ENCODE measurements around the gene ZFAND6.
A peak's percentile ranks its signal among the peaks of the same experiment; 100 is the strongest.

Gene ZFAND6

GRCh38 chr15:80087104-80087503, 27.6 kb downstream of the ZFAND6 start:
- POLR2A ChIA-PET: no interaction called here
- TF ChIP-seq PKNOX1 (IDR thresholded peaks at IDR 0.05) (no peak), TARDBP (IDR thresholded peaks at IDR 0.05) (no peak), LEF1 (IDR thresholded peaks at IDR 0.05; ENCODE audit: borderline replicate concordance) (no peak), CTBP1 (IDR thresholded peaks at IDR 0.05; ENCODE audit: borderline replicate concordance) (no peak), FOXA1 (IDR thresholded peaks at IDR 0.05) (no peak), NFRKB (IDR thresholded peaks at IDR 0.05) (no peak), ELF4 (IDR thresholded peaks at IDR 0.05) (no peak), FOXM1 (IDR thresholded peaks at IDR 0.05; ENCODE audit: borderline replicate concordance) (no peak), ARNT (IDR thresholded peaks at IDR 0.05) (no peak), HDGF (IDR thresholded peaks at IDR 0.05; ENCODE audit: borderline replicate concordance) (no peak), ZNF384 (IDR thresholded peaks at IDR 0.05) (no peak), L3MBTL2 (conservative IDR thresholded peaks at IDR 0.05) (no peak), BHLHE40 (IDR thresholded peaks at IDR 0.05; ENCODE audit: borderline replicate concordance) (no peak)
- CTCF ChIA-PET: interaction anchor here (0.7 kb wide), 1 partner anchor 8 kb away, joined by 3 read pairs; no protein-coding TSS in a partner anchor
- DNase-seq (ENCODE audit: extremely low spot score): no peak

- ChIA-PET CTCF (no interaction called here), POLR2A (no interaction called here)
- no peak for DNase-seq (ENCODE audit: extremely low spot score)
- TF ChIP-seq SUZ12 (IDR thresholded peaks at IDR 0.05) (no peak), BHLHE40 (IDR thresholded peaks at IDR 0.05; ENCODE audit: borderline replicate concordance) (no peak), ARNT (IDR thresholded peaks at IDR 0.05) (no peak), ZNF384 (IDR thresholded peaks at IDR 0.05) (no peak), LEF1 (IDR thresholded peaks at IDR 0.05; ENCODE audit: borderline replicate concordance) (no peak), FOXK2 (IDR thresholded peaks at IDR 0.05) (no peak), PKNOX1 (IDR thresholded peaks at IDR 0.05) (no peak), ELF4 (IDR thresholded peaks at IDR 0.05) (no peak), SP1 (IDR thresholded peaks at IDR 0.05) (no peak), NFRKB (IDR thresholded peaks at IDR 0.05) (no peak), HDGF (IDR thresholded peaks at IDR 0.05; ENCODE audit: borderline replicate concordance) (no peak), CTBP1 (IDR thresholded peaks at IDR 0.05; ENCODE audit: borderline replicate concordance) (no peak), FOXA1 (IDR thresholded peaks at IDR 0.05) (no peak), L3MBTL2 (conservative IDR thresholded peaks at IDR 0.05) (no peak), FOXM1 (IDR thresholded peaks at IDR 0.05; ENCODE audit: borderline replicate concordance) (no peak), TARDBP (IDR thresholded peaks at IDR 0.05) (no peak)
Observed at GRCh38 chr15:80090041-80090440, 30.6 kb downstream of the ZFAND6 start.

- ChIA-PET CTCF (interaction anchor here (0.7 to 1.2 kb wide), 2 partner anchors 10 to 693 kb away, joined by 3 to 4 read pairs; no protein-coding TSS in a partner anchor), POLR2A (no interaction called here)
- no peak for DNase-seq (ENCODE audit: extremely low spot score)
- TF ChIP-seq TARDBP (IDR thresholded peaks at IDR 0.05): no peak
- no peak for TF ChIP-seq SP1 (IDR thresholded peaks at IDR 0.05)
- no peak for TF ChIP-seq FOXA1 (IDR thresholded peaks at IDR 0.05)
- no peak for TF ChIP-seq CTBP1 (IDR thresholded peaks at IDR 0.05; ENCODE audit: borderline replicate concordance)
- no peak for TF ChIP-seq FOXK2 (IDR thresholded peaks at IDR 0.05)
- no peak for TF ChIP-seq NFRKB (IDR thresholded peaks at IDR 0.05)
- no peak for TF ChIP-seq ELF4 (IDR thresholded peaks at IDR 0.05)
- TF ChIP-seq HDGF (IDR thresholded peaks at IDR 0.05; ENCODE audit: borderline replicate concordance): no peak
- no peak for TF ChIP-seq BHLHE40 (IDR thresholded peaks at IDR 0.05; ENCODE audit: borderline replicate concordance)
- no peak for TF ChIP-seq SUZ12 (IDR thresholded peaks at IDR 0.05)
- no peak for TF ChIP-seq PKNOX1 (IDR thresholded peaks at IDR 0.05)
- no peak for TF ChIP-seq FOXM1 (IDR thresholded peaks at IDR 0.05; ENCODE audit: borderline replicate concordance)
- no peak for TF ChIP-seq ARNT (IDR thresholded peaks at IDR 0.05)
Observed at GRCh38 chr15:80090879-80091503, 31.5 kb downstream of the ZFAND6 start.

- DNase-seq (ENCODE audit: extremely low spot score): peak; percentile 38
- ChIA-PET POLR2A (interaction anchor here (1.1 kb wide), 1 partner anchor 20 kb away, joined by 3 read pairs; no protein-coding TSS in a partner anchor), CTCF (interaction anchor here (0.7 kb wide), 1 partner anchor 701 kb away, joined by 3 read pairs; no protein-coding TSS in a partner anchor)
- TF ChIP-seq FOXK2 (IDR thresholded peaks at IDR 0.05) (no peak), PKNOX1 (IDR thresholded peaks at IDR 0.05) (peak; percentile 73)
Observed at GRCh38 chr15:80093854-80094418, 34.5 kb downstream of the ZFAND6 start.

- CTCF ChIA-PET: interaction anchor here (0.6 kb wide), 2 partner anchors 8 to 169 kb away, joined by 3 to 5 read pairs; no protein-coding TSS in a partner anchor
- DNase-seq (ENCODE audit: extremely low spot score): no peak
- no peak for TF ChIP-seq SP1 (IDR thresholded peaks at IDR 0.05)
- TF ChIP-seq HDGF (IDR thresholded peaks at IDR 0.05; ENCODE audit: borderline replicate concordance): no peak
- TF ChIP-seq PKNOX1 (IDR thresholded peaks at IDR 0.05): no peak
- no peak for TF ChIP-seq FOXM1 (IDR thresholded peaks at IDR 0.05; ENCODE audit: borderline replicate concordance)
- no peak for TF ChIP-seq CTBP1 (IDR thresholded peaks at IDR 0.05; ENCODE audit: borderline replicate concordance)
- TF ChIP-seq FOXK2 (IDR thresholded peaks at IDR 0.05): no peak
- TF ChIP-seq BHLHE40 (IDR thresholded peaks at IDR 0.05; ENCODE audit: borderline replicate concordance): no peak
- TF ChIP-seq L3MBTL2 (conservative IDR thresholded peaks at IDR 0.05): no peak
- no peak for TF ChIP-seq ARNT (IDR thresholded peaks at IDR 0.05)
- POLR2A ChIA-PET: no interaction called here
Observed at GRCh38 chr15:80095511-80095910, 36.0 kb downstream of the ZFAND6 start.

All from HEK293T (cell line).